ENCODE data around the gene SRPX. TPM values are rescaled to one million over a fixed set of nuclear protein-coding genes. Genes with fewer than 3 reads are reported as not detected.

Gene SRPX
- total and polyA plus RNA-seq, 5 donors, result 80.2 to 146 (median 110) TPM

DNA sequence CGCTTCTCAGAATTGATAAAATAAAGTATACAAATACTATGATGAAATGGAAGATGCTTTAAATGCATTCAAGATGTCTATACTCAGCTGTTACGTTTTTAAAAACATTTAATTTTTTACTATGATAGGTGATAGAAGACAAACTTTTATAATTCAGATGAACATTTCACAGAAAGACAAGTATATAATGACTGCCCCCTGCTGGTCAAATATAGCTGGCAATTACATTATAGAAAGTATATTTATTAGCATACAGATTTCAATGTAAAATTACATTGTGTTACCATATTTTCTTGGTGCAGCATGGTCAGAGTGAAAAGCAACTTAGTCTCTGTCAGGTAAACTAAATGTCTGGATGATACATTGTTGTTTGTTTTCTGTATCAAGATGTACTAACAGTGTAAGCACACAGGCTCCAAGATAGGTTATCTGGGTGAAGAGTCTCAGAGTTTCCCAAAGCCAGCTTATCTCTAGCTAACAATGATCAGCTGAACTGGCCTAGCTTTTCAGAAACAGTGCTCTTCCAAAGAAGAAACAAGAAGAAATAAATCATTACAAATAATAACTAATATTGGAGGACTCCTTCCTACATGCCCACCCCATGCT lies 54.1 kb downstream of the SRPX start:
- Histone ChIP-seq H3K4me1 (ENCODE audit: control insufficient read depth, insufficient read depth, low read length) (peaks cover 2% of the 10 kb centered on the region), H3K27me3 (ENCODE audit: control insufficient read depth, insufficient read depth) (no peaks in the 10 kb centered on the region), H3K27ac (ENCODE audit: low read length) (no peak overlapping the region), H3K9me3 (ENCODE audit: control insufficient read depth, low read length) (no peaks in the 10 kb centered on the region), H3K4me3 (ENCODE audit: low read length) (no peak overlapping the region)
- intact Hi-C loops (cut with DNase I), result loop anchor here in 2 of 4 donors (10.0 kb wide), 1 partner anchor 242 kb away; no protein-coding TSS in a partner anchor
- ATAC-seq (no peak), DNase-seq (no peak)
- 58% methylated on average over 2 of the region's 2 CpGs for WGBS

DNA sequence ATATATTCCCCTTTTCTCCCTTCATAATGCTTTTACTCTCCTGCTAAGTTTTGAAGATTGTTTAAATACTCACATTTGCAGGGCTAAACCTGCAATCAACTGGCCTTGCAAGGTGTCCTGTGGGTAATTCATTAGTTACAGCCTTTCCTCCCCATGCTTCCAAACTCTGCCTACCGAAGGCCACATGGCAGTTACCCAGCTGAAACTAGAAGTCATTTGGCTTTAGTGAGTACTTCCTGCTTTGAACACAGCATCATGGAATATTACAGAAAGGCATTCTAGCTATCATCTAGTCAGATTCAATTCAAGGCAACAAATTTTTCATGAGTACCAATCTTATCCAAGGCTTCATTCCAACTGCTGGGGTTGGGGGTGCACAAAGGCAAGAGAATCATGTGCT lies 55.6 kb downstream of the SRPX start:
- Histone ChIP-seq H3K4me1 (ENCODE audit: control insufficient read depth, insufficient read depth, low read length) (peaks cover 2% of the 10 kb centered on the region), H3K9me3 (ENCODE audit: control insufficient read depth, low read length) (no peaks in the 10 kb centered on the region), H3K27me3 (ENCODE audit: control insufficient read depth, insufficient read depth) (no peaks in the 10 kb centered on the region), H3K4me3 (ENCODE audit: low read length) (no peak overlapping the region), H3K27ac (ENCODE audit: low read length) (no peak overlapping the region)
- DNase-seq (no peak), ATAC-seq (no peak)
- 63% methylated on average over 1 of the region's 1 CpG for WGBS
- intact Hi-C loops (cut with DNase I), result loop anchor here in 2 of 4 donors (10.0 kb wide), 1 partner anchor 240 kb away; no protein-coding TSS in a partner anchor

- no peak overlapping the region for H3K27ac ChIP-seq (ENCODE audit: low read length)
- no peak for ATAC-seq
- no peaks in the 10 kb centered on the region for H3K27me3 ChIP-seq (ENCODE audit: control insufficient read depth, insufficient read depth)
- intact Hi-C loops (cut with DNase I), result loop anchor here in 2 of 4 donors (10.0 kb wide), 1 partner anchor 238 kb away; no protein-coding TSS in a partner anchor
- H3K9me3 ChIP-seq (ENCODE audit: control insufficient read depth, low read length), result no peaks in the 10 kb centered on the region
- H3K4me3 ChIP-seq (ENCODE audit: low read length), result no peak overlapping the region
- peaks cover 2% of the 10 kb centered on the region for H3K4me1 ChIP-seq (ENCODE audit: control insufficient read depth, insufficient read depth, low read length)
- DNase-seq, result no peak
Measured at GRCh38 chrX:38163193-38163592, 57.5 kb downstream of the SRPX start.

- H3K27ac ChIP-seq (ENCODE audit: low read length), result no peak overlapping the region
- intact Hi-C loops (cut with DNase I), result no loop called here
- peaks cover 1% of the 10 kb centered on the region for H3K4me1 ChIP-seq (ENCODE audit: control insufficient read depth, insufficient read depth, low read length)
- H3K4me3 ChIP-seq (ENCODE audit: low read length), result no peak overlapping the region
- ATAC-seq (peak in 1 of 2 donors; percentile 32), DNase-seq (no peak)
- no peaks in the 10 kb centered on the region for H3K27me3 ChIP-seq (ENCODE audit: control insufficient read depth, insufficient read depth)
- no peaks in the 10 kb centered on the region for H3K9me3 ChIP-seq (ENCODE audit: control insufficient read depth, low read length)
- 84% methylated on average over 7 of the region's 7 CpGs for WGBS
Measured at GRCh38 chrX:38156838-38157237, 63.8 kb downstream of the SRPX start.

DNA sequence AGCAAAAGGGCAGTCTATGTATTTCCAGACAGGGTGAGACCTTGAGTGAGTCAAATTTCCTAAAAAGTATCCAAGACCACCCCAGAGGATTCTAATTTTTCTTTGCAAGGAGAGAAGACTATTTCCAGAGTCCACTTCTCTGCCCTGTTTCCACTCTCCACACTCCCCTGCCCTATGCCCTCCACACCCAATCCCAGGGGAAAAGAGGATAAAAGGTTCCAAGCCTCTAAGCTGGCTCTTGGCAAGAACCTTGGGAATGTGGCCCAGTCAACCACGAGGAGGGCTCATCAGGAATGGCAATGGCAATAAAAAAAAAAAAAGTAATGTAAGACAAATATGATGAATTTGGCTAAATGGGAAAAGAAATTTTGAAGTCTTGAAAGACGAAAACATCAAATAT lies 65.9 kb downstream of the SRPX start:
- H3K27me3 ChIP-seq (ENCODE audit: control insufficient read depth, insufficient read depth), result no peaks in the 10 kb centered on the region
- no peak overlapping the region for H3K4me3 ChIP-seq (ENCODE audit: low read length)
- peaks cover 1% of the 10 kb centered on the region for H3K4me1 ChIP-seq (ENCODE audit: control insufficient read depth, insufficient read depth, low read length)
- ATAC-seq (peak; percentile 50 to 59), DNase-seq (peak in 2 of 3 donors; percentile 17 to 42)
- no peak overlapping the region for H3K27ac ChIP-seq (ENCODE audit: low read length)
- H3K9me3 ChIP-seq (ENCODE audit: control insufficient read depth, low read length), result no peaks in the 10 kb centered on the region
- WGBS, result 47% methylated on average over 2 of the region's 2 CpGs
- intact Hi-C loops (cut with DNase I), result no loop called here

DNA sequence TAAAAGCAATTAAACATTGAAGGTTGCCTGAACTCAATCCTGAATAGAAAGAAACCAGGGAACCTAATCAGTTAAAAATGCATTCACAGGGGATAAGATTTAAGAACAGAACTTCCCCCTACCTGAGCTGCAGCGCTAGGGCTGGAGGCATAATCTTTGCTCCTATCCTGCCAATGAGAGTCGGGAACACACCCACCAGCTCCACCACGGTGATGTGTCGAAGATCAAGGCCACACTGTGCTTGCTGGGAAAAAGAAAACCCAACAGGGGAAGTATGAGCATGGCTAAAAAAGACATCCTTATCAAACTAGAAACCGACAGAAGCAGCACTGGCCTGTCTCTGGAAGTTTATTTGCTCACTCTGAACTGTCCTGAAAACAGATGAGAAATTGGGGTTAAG lies 66.3 kb downstream of the SRPX start:
- ATAC-seq, result no peak
- Histone ChIP-seq H3K27ac (ENCODE audit: low read length) (no peak overlapping the region), H3K4me3 (ENCODE audit: low read length) (no peak overlapping the region), H3K9me3 (ENCODE audit: control insufficient read depth, low read length) (no peaks in the 10 kb centered on the region), H3K27me3 (ENCODE audit: control insufficient read depth, insufficient read depth) (no peaks in the 10 kb centered on the region), H3K4me1 (ENCODE audit: control insufficient read depth, insufficient read depth, low read length) (peaks cover 1% of the 10 kb centered on the region)
- no peak for DNase-seq
- intact Hi-C loops (cut with DNase I), result no loop called here
- WGBS, result 52% methylated on average over 5 of the region's 5 CpGs

DNA sequence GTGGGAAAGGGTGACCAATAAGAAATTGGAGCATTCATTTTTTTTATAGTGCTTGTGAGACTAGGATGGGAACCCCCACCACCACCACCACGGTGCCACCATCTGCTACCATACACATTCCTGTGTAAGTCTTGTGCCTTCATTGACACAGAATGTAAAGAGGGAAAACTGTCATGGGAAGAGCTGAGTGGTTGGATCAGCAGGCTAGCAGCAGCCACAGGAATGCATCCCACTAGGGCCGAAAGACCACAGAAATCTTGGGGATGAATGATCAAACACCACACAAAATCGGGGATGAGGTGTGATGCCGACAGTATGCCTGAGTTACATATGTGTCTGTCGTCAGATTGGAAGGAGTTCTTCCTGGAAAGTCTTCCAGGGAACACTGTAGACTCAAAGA lies 69.2 kb downstream of the SRPX start:
- WGBS, result 81% methylated on average over 5 of the region's 5 CpGs
- Histone ChIP-seq H3K27me3 (ENCODE audit: control insufficient read depth, insufficient read depth) (no peaks in the 10 kb centered on the region), H3K4me1 (ENCODE audit: control insufficient read depth, insufficient read depth, low read length) (peaks cover 1% of the 10 kb centered on the region), H3K9me3 (ENCODE audit: control insufficient read depth, low read length) (no peaks in the 10 kb centered on the region), H3K27ac (ENCODE audit: low read length) (no peak overlapping the region), H3K4me3 (ENCODE audit: low read length) (no peak overlapping the region)
- DNase-seq (no peak), ATAC-seq (no peak)
- intact Hi-C loops (cut with DNase I), result no loop called here

DNA sequence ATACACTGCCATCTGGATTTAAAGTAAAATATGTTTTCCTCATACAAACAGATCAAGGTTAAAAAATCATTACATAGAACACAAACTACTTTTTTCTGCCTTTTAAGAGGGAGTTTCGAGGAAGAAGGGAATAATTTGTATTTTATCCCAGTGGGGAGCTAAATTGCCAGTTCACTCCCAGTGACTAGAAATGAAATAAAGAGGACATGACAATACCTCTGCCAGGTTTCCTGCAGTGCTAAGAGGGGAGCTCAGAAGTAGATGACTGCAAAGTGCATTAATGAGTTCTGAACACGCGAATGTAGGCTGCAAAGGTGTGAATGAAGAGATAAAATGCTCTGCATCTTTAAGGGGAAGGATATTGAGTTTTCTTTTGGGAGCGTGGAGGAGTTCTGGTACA lies 69.7 kb downstream of the SRPX start:
- no peak overlapping the region for H3K27ac ChIP-seq (ENCODE audit: low read length)
- ATAC-seq (no peak), DNase-seq (no peak)
- H3K9me3 ChIP-seq (ENCODE audit: control insufficient read depth, low read length), result no peaks in the 10 kb centered on the region
- no peaks in the 10 kb centered on the region for H3K27me3 ChIP-seq (ENCODE audit: control insufficient read depth, insufficient read depth)
- no peak overlapping the region for H3K4me3 ChIP-seq (ENCODE audit: low read length)
- H3K4me1 ChIP-seq (ENCODE audit: control insufficient read depth, insufficient read depth, low read length), result peaks cover 1% of the 10 kb centered on the region
- WGBS, result 79% methylated on average over 4 of the region's 4 CpGs
- intact Hi-C loops (cut with DNase I), result no loop called here

DNA sequence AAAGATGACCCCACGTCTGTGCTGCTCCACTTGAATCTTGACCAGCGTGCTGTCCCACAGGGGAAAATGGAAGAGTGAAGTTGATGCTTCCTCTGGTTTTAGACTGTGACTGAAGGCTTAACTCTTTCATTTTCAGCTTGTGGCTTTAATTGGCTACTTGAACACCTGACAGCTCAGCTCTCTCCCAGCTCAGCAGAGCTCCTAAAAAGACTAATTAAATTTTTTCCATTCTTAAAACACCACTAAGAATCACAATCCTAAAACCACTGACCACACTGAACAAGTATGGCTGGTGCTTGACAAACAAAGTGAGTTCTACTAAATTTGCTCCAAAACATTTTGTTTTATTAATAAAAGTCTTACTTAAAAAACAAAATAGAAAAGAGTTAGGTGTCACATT lies 71.7 kb downstream of the SRPX start:
- Histone ChIP-seq H3K4me3 (ENCODE audit: low read length) (no peak overlapping the region), H3K27me3 (ENCODE audit: control insufficient read depth, insufficient read depth) (no peaks in the 10 kb centered on the region), H3K27ac (ENCODE audit: low read length) (no peak overlapping the region), H3K4me1 (ENCODE audit: control insufficient read depth, insufficient read depth, low read length) (no peaks in the 10 kb centered on the region), H3K9me3 (ENCODE audit: control insufficient read depth, low read length) (no peaks in the 10 kb centered on the region)
- DNase-seq (no peak), ATAC-seq (no peak)
- intact Hi-C loops (cut with DNase I), result no loop called here
- WGBS, result 81% methylated on average over 2 of the region's 2 CpGs

GRCh38 chrX:38142610-38143009 lies 78.1 kb downstream of the SRPX start:
- Histone ChIP-seq H3K4me3 (ENCODE audit: low read length) (no peak overlapping the region), H3K27ac (ENCODE audit: low read length) (no peak overlapping the region), H3K4me1 (ENCODE audit: control insufficient read depth, insufficient read depth, low read length) (no peaks in the 10 kb centered on the region), H3K9me3 (ENCODE audit: control insufficient read depth, low read length) (no peaks in the 10 kb centered on the region), H3K27me3 (ENCODE audit: control insufficient read depth, insufficient read depth) (no peaks in the 10 kb centered on the region)
- ATAC-seq (peak; percentile 84), DNase-seq (no peak)
- intact Hi-C loops (cut with DNase I), result no loop called here
- 16% methylated on average over 1 of the region's 1 CpG for WGBS

GRCh38 chrX:38138900-38139299 lies 81.8 kb downstream of the SRPX start:
- Histone ChIP-seq H3K4me3 (ENCODE audit: low read length) (no peak overlapping the region), H3K27ac (ENCODE audit: low read length) (no peak overlapping the region), H3K4me1 (ENCODE audit: control insufficient read depth, insufficient read depth, low read length) (no peaks in the 10 kb centered on the region), H3K27me3 (ENCODE audit: control insufficient read depth, insufficient read depth) (no peaks in the 10 kb centered on the region), H3K9me3 (ENCODE audit: control insufficient read depth, low read length) (no peaks in the 10 kb centered on the region)
- 84% methylated on average over 2 of the region's 2 CpGs for WGBS
- intact Hi-C loops (cut with DNase I), result no loop called here
- no peak for DNase-seq
- peak in 1 of 2 donors; percentile 50 for ATAC-seq
